H9 (cell line): Measurements from ENCODE around the gene TSPYL4. TPM values are rescaled to one million over a fixed set of nuclear protein-coding genes. Genes with fewer than 3 reads are reported as not detected.

Experiments
- DNase-seq: peaks from one replicate; pipeline ENCODE4 v3.0.0-alpha.2; 2017
- H2AFZ ChIP-seq: one replicate; pipeline ENCODE4 v1.6.1; 2013; ENCODE audit warnings: mild to moderate bottlenecking, low read length, control low read depth, moderate library complexity
- H2AK5ac ChIP-seq: 2 replicates; pipeline ENCODE4 v1.6.1; 2013; ENCODE audit warnings: low read length, control low read depth, mixed read lengths; ENCODE audit not compliant: insufficient read length
- H2BK120ac ChIP-seq: one replicate; pipeline ENCODE4 v1.6.1; 2013; ENCODE audit warnings: low read depth, mild to moderate bottlenecking, low read length, control low read depth, inconsistent platforms; ENCODE audit not compliant: poor library complexity, severe bottlenecking
- H2BK12ac ChIP-seq: 2 replicates; pipeline ENCODE4 v1.6.1; 2013; ENCODE audit warnings: low read length, control low read depth, mixed read lengths, low read depth; ENCODE audit not compliant: insufficient read length
- H2BK15ac ChIP-seq: 2 replicates; pipeline ENCODE4 v1.6.1; 2013; ENCODE audit warnings: low read depth, low read length, control low read depth
- H2BK20ac ChIP-seq: one replicate; pipeline ENCODE4 v1.6.1; 2013; ENCODE audit warnings: low read depth, mild to moderate bottlenecking, low read length, control low read depth, inconsistent platforms; ENCODE audit not compliant: poor library complexity, severe bottlenecking
- H2BK5ac ChIP-seq: 2 replicates; pipeline ENCODE4 v1.6.1; 2013; ENCODE audit warnings: low read length, control low read depth, mixed read lengths; ENCODE audit not compliant: insufficient read length
- H3K14ac ChIP-seq: 2 replicates; pipeline ENCODE4 v1.6.1; 2013; ENCODE audit warnings: low read length, control low read depth; ENCODE audit not compliant: insufficient read depth
- H3K18ac ChIP-seq: 2 replicates; pipeline ENCODE4 v1.6.1; 2013; ENCODE audit warnings: low read depth, mild to moderate bottlenecking, mixed read lengths, low read length, control low read depth; ENCODE audit not compliant: insufficient read length
- H3K23ac ChIP-seq: 2 replicates; pipeline ENCODE4 v1.6.1; 2013; ENCODE audit warnings: low read length, control low read depth, mixed read lengths, low read depth; ENCODE audit not compliant: insufficient read length
- H3K23me2 ChIP-seq: 2 replicates; pipeline ENCODE4 v1.6.1; 2013; ENCODE audit warnings: low read depth, mild to moderate bottlenecking, mixed read lengths, low read length, control low read depth; ENCODE audit not compliant: insufficient read length, poor library complexity, severe bottlenecking
- H3K27ac ChIP-seq: 2 replicates; pipeline ENCODE4 v1.5.1; 2013; ENCODE audit warnings: low read length, control low read depth, mixed read lengths, low read depth; ENCODE audit not compliant: insufficient read length
- H3K27me3 ChIP-seq: 2 replicates; pipeline ENCODE4 v1.6.1; 2013; ENCODE audit warnings: low read length, control low read depth, inconsistent platforms; ENCODE audit not compliant: insufficient read depth
- H3K4ac ChIP-seq: 2 replicates; pipeline ENCODE4 v1.6.1; 2013; ENCODE audit warnings: low read depth, mild to moderate bottlenecking, control low read depth, inconsistent platforms, low read length, moderate library complexity
- H3K4me1 ChIP-seq: 2 replicates; pipeline ENCODE4 v1.6.1; 2013; ENCODE audit warnings: low read length, control low read depth, inconsistent platforms; ENCODE audit not compliant: insufficient read depth
- H3K4me2 ChIP-seq: 2 replicates; pipeline ENCODE4 v1.6.1; 2013; ENCODE audit warnings: low read length, control low read depth, mixed read lengths; ENCODE audit not compliant: insufficient read length, insufficient read depth
- H3K56ac ChIP-seq: 2 replicates; pipeline ENCODE4 v1.6.1; 2013; ENCODE audit warnings: low read depth, mild to moderate bottlenecking, mixed read lengths, low read length, control low read depth; ENCODE audit not compliant: insufficient read length
- H3K79me1 ChIP-seq: 2 replicates; pipeline ENCODE4 v1.6.1; 2013; ENCODE audit warnings: low read depth, mild to moderate bottlenecking, moderate library complexity, low read length, control low read depth, inconsistent platforms; ENCODE audit not compliant: insufficient read depth, poor library complexity, severe bottlenecking
- H3K79me2 ChIP-seq: 2 replicates; pipeline ENCODE4 v1.6.1; 2013; ENCODE audit warnings: low read length, control low read depth, inconsistent platforms; ENCODE audit not compliant: insufficient read depth
- H3K9ac ChIP-seq: 2 replicates; pipeline ENCODE4 v1.6.1; 2013; ENCODE audit warnings: low read length, control low read depth, mixed read lengths; ENCODE audit not compliant: insufficient read length; ENCODE audit errors: extremely low read depth
- H3K9me3 ChIP-seq: one replicate; pipeline ENCODE4 v1.6.1; 2013; ENCODE audit warnings: low read depth, low read length, inconsistent platforms; ENCODE audit not compliant: control insufficient read depth
- H3T11ph ChIP-seq: one replicate; pipeline ENCODE4 v1.6.1; 2013; ENCODE audit warnings: mild to moderate bottlenecking, low read length, control low read depth, inconsistent platforms
- H4K20me1 ChIP-seq: one replicate; pipeline ENCODE4 v1.6.1; 2013; ENCODE audit not compliant: control insufficient read depth, insufficient read length, insufficient read depth
- H4K5ac ChIP-seq: 2 replicates; pipeline ENCODE4 v1.6.1; 2013; ENCODE audit warnings: low read depth, mild to moderate bottlenecking, mixed read lengths, low read length, control low read depth; ENCODE audit not compliant: insufficient read length
- H4K8ac ChIP-seq: replicated peaks from 2 replicates; pipeline ENCODE4 v1.6.1; 2013; ENCODE audit warnings: low read length, control low read depth, mixed read lengths, low read depth; ENCODE audit not compliant: insufficient read length
- H4K91ac ChIP-seq: 2 replicates; pipeline ENCODE4 v1.6.1; 2013; ENCODE audit warnings: low read depth, mild to moderate bottlenecking, moderate library complexity, mixed read lengths, low read length, control low read depth; ENCODE audit not compliant: insufficient read length
- H3K27ac Mint-ChIP-seq, 3 experiments: 2 replicates in 2 of 3; 3 replicates in 1 of 3; pipeline ENCODE4 v1.8.0; 2020 to 2021; ENCODE audit warnings: mixed read lengths in 3 of 3, mild to moderate bottlenecking in 1 of 3, moderate library complexity in 1 of 3
- H3K27me3 Mint-ChIP-seq: 2 replicates; pipeline ENCODE4 v1.8.0; 2021; ENCODE audit warnings: low read depth, mild to moderate bottlenecking, moderate library complexity, mixed read lengths
- H3K36me3 Mint-ChIP-seq, 3 experiments: 2 replicates in 2 of 3; 3 replicates in 1 of 3; pipeline ENCODE4 v1.8.0; 2020 to 2021; ENCODE audit warnings: low read depth in 3 of 3, mixed read lengths in 3 of 3; ENCODE audit not compliant: insufficient read depth in 1 of 3
- H3K4me1 Mint-ChIP-seq, 2 experiments: 2 replicates each; pipeline ENCODE4 v1.8.0; 2020; ENCODE audit warnings: mixed read lengths in 2 of 2
- H3K4me3 Mint-ChIP-seq, 2 experiments: 2 replicates in 1 of 2; 3 replicates in 1 of 2; pipeline ENCODE4 v1.8.0; 2020 to 2021; ENCODE audit warnings: mild to moderate bottlenecking in 2 of 2, mixed read lengths in 2 of 2, moderate library complexity in 1 of 2
- H3K9me3 Mint-ChIP-seq, 2 experiments: 2 replicates in 1 of 2; 3 replicates in 1 of 2; pipeline ENCODE4 v1.8.0; 2020; ENCODE audit warnings: mild to moderate bottlenecking in 2 of 2, mixed read lengths in 2 of 2, moderate library complexity in 1 of 2
- WGBS: extraction: QIAGEN DNeasy Blood & Tissue Kit; methylation state at CpG from one replicate; pipeline ENCODE4 v1.1.7; 2013; ENCODE audit warnings: missing lambda C conversion rate, low lambda C conversion rate, mixed read lengths; ENCODE audit not compliant: insufficient read length; ENCODE audit errors: extremely low coverage; 5-methylcytosine and 5-hydroxymethylcytosine counted together
- total RNA-seq: library from RNA; stranded (reverse); gene quantifications from 2 replicates; pipeline ENCODE4 v1.2.1, GENCODE V29; 2021
- TF ChIP-seq, protein P1 (sequence below): fragments of 200-600 bp; sonication (generic); conservative IDR thresholded peaks from 3 replicates; pipeline ENCODE4 v1.8.0; 2021; ENCODE audit warnings: antibody characterized with exemption, mild to moderate bottlenecking

The TSPYL4 gene
- total RNA-seq, 1 experiment from 2014 or later: 19.0 TPM

DNA sequence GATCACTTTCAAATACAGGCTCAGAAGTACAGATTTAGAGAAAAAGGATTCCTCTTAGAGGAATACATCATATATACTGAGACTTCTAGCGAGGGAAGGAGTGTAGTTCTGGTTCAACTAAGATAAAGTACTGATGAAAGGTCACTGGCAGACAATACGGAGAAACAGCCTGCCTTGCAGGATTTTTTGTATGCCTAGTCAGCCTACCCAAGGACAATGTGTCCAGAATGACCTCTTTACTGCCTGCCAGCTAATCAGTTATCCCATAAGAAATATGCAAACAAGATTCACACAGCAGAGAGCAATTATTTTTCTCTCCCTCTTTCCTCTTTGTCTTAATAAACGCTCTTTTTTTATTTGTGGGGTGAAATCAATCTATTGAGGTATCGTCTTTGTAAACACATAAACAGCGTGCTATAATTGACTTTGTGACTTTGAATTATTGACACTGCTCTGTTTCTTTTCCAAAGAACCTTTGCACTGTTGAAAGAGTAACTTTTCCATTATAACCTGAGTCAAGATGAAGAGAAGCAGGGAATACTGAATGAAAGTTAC is 1.4 kb upstream of the TSPYL4 start:
- TF ChIP-seq, protein P1, sequence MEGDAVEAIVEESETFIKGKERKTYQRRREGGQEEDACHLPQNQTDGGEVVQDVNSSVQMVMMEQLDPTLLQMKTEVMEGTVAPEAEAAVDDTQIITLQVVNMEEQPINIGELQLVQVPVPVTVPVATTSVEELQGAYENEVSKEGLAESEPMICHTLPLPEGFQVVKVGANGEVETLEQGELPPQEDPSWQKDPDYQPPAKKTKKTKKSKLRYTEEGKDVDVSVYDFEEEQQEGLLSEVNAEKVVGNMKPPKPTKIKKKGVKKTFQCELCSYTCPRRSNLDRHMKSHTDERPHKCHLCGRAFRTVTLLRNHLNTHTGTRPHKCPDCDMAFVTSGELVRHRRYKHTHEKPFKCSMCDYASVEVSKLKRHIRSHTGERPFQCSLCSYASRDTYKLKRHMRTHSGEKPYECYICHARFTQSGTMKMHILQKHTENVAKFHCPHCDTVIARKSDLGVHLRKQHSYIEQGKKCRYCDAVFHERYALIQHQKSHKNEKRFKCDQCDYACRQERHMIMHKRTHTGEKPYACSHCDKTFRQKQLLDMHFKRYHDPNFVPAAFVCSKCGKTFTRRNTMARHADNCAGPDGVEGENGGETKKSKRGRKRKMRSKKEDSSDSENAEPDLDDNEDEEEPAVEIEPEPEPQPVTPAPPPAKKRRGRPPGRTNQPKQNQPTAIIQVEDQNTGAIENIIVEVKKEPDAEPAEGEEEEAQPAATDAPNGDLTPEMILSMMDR: no peak
- Histone ChIP-seq H2BK20ac (no peak overlapping the region), H2AFZ (no peak overlapping the region), H3K27me3 (no peaks in the 10 kb centered on the region), H3K4ac (no peak overlapping the region), H2BK5ac (no peak overlapping the region), H3K4me1 (peaks cover 10% of the 10 kb centered on the region; the same call in 1 of the 2 replicates), H2AK5ac (no peak overlapping the region), H3K4me2 (no peak overlapping the region), H3K18ac (no peak overlapping the region), H4K20me1 (no peaks in the 10 kb centered on the region), H3T11ph (no peak overlapping the region), H3K56ac (no peak overlapping the region), H2BK12ac (no peak overlapping the region), H4K91ac (no peak overlapping the region), H2BK15ac (no peak overlapping the region), H3K14ac (no peak overlapping the region), H2BK120ac (no peak overlapping the region), H3K9me3 (no peaks in the 10 kb centered on the region), H3K27ac (no peak overlapping the region), H4K8ac (no peak overlapping the region), H3K23me2 (peaks cover 9% of the 10 kb centered on the region), H3K79me1 (no peaks in the 10 kb centered on the region), H3K23ac (no peak overlapping the region), H3K9ac (no peak overlapping the region), H4K5ac (no peak overlapping the region), H3K79me2 (peaks cover 3% of the 10 kb centered on the region; the same call in 1 of the 2 replicates)
- no peak for DNase-seq
- no CpG with 5 or more reads among the region's 5 CpGs for WGBS
- Mint-ChIP-seq H3K36me3 (peaks cover 4 to 12% (median 6%) of the 10 kb centered on the region in 3 experiments; a peak in 4 of 7 replicates), H3K4me3 (no peak overlapping the region), H3K27ac (no peak overlapping the region), H3K4me1 (peaks cover 21 to 22% of the 10 kb centered on the region in 2 experiments), H3K9me3 (no peaks in the 10 kb centered on the region), H3K27me3 (no peaks in the 10 kb centered on the region)
